GM19025 (cell line): ENCODE measurements around the gene ARHGAP25.
"Not testable (repeated sequence)": the region's sequence is repeated elsewhere in the genome, so short reads cannot be mapped to it uniquely, and the experiment has no call there.

Experiments used
- ATAC-seq: cut with Tn5 transposase; IDR thresholded peaks from one replicate; pipeline ENCODE4 v1.9.1; 2021; ENCODE audit warnings: mild to moderate bottlenecking, low read depth, moderate library complexity; ENCODE audit not compliant: unreplicated experiment

ARHGAP25 gene

DNA sequence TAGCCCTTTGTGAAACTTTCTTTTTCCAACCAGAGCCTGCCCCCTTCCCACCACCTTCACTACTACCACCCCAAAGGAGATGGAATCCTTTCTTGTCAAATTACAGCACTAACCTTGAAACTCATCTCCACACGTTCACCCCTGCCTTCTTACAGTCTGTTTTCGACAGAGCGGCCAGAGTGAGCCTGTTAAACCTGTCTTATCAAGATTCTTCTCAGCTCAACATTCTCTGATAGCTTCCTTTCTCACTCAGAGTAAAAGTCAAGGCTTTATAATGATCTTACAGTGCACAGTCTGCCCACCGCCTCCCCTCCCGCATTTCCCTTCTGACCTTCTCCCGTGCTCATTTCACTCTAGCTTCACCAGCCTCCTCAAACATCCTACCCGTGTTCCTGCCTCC lies 56.0 kb downstream of the ARHGAP25 start:
- ATAC-seq, result no peak

DNA sequence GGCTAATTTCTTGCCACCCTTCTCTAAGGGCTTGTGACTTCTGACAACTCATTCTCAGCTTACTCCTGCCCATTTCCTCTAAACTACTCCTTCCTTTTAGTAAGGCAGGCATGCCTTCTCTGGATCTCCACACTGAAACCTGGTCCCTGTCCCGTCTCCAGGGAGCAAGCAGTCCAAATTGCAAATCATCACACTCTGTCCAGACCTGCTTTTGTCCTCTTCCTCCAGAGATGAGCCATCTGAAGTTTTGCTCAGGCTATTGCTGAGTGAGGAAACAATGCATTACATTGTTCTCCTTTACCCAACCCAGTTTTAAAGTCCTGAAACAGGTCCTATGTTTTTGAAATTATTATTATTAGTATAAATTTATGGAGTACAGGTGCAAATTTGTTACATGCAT lies 57.3 kb downstream of the ARHGAP25 start:
- no peak for ATAC-seq

DNA sequence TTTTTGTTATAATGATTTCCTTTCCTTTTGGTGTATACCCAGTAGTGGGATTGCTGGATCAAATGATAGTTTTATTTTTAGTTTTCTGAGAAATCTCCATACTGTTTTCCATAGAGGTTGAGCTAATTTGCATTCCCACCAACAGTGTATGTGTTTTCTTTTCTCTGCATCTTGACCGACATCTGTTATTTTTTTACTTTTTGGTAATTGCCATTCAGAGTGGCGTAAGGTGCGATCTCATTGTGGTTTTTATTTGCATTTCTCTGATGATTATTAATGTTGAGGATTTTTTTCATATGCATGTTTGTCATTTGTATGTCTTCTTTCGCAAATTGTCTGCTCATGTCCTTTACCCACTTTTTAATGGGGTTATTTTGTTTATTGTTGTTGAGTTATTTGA lies 58.1 kb downstream of the ARHGAP25 start:
- no peak for ATAC-seq

DNA sequence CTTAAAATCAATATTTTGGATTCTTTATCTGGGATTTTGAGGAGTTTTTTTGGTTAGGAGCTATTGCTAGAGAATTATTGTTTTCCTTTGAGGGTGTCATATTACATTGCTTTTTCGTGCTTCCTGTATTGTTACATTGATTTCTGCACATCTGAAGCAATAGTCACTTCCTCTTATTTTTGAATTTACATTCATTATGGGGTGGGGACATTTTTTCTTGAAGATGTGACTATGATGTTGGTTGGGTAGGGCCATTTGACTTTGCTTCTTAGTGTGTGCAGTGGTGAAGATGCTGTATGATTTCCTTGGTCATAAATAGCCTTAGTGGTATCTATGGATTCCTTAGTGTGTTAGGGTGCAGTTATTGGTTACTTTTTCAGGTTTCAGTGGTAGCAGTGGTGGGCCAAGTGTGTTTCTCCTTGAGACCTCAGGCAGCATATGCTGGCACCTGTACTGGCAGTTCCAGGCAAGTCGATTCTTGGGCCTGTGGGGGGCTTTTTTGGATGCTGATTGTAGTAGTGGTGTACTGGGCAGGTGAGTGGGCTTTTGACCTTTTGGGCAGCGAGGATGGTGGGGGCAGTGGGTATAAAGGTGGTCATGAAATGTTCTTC lies 61.8 kb downstream of the ARHGAP25 start:
- no peak for ATAC-seq

DNA sequence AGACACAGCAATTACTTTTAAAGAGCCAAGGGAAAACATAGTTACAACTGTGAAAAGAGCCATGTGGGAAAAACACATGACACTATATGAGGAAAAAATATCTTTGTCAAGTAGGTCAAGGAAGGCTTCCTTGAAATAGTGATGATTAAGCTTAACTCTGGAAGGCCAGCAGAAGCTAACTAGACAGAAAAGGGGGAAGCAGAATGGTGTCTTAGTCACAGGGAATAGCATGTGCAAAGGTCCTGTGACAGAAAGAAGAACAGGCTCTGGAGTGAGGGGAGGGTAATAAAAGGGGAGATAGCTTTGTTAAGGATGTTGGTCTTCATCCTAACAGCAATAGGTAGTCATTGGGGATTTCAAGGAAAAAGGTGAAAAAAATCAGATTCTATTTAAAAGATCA lies 64.0 kb downstream of the ARHGAP25 start:
- no peak for ATAC-seq

DNA sequence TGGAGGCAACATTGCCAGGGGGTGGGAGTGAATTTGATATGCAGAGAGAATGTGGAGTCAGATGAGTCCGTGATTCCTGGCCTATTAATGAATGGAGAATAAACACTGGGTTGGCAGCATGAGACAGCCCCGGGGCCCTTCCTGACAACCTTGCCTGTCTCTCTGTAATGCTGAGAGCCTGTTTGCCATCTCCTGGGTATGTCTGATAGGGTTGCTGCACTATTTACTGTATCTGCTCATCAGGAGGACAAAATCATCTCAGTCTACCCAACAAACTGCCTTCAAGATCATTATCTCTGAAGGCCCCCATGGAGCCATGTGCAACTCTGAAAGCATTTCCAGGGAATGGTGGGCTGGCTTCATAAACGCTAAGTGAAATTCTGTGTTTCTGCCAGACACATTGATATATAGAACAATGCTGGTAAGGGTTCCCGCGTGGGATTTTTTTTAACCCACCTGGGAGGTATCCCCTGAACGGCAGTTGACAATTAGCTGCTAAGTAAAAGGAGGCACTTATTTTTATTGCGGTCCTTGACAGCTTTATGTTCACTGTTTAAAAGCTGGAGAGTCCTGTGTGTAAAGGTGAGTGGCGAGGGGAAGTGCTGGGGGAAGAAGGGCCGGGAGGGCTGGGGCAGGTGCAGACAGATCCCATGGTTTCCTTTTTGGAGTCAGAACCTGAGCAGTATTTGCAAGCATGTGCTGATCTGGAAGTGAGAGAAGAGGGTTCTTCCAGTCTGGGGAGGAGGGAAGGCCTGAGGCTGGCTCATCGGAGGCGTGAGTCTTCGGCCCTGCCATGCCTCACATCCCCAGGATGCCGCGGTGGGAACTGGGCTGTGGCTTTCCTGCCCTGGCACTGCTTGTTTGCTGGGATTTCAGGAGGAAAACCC lies 64.8 kb downstream of the ARHGAP25 start:
- no peak for ATAC-seq

DNA sequence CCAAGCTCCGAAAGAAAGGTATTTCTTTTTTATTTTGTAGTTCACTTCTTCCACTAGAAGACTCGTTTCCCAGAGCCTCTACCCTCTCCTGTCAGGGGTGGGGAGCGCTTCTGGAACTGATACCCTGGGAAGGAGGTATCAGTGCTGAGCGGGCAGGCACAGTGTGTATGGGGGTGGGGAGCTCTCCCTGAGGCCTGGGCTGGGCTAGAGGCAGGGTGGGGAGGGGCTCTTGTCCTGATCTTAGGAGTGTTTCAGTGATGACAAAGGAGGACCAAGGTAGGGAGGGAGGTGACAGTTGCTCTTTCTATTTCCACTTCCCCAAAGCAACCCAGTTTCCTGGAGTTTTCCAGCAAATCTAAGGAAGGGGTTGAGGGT lies 65.4 kb downstream of the ARHGAP25 start:
- ATAC-seq, result no peak

DNA sequence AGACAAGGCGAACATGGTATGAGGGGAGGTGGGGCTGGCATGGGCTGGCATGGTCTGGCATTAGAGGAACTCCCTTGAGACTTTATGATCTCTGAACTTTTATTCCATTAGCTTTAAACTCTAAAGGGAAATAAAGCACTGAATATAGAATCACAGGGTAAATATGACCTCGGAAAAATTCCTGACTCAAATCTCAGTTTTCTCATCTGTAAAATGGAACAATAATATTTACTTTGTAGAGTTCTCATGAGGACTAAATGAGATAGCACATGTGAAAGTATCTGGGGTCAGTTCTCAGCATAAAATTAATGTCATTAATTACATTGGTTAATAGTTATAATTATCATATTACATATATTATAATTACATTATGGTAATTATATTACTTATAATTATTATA lies 65.9 kb downstream of the ARHGAP25 start:
- ATAC-seq, result no peak

DNA sequence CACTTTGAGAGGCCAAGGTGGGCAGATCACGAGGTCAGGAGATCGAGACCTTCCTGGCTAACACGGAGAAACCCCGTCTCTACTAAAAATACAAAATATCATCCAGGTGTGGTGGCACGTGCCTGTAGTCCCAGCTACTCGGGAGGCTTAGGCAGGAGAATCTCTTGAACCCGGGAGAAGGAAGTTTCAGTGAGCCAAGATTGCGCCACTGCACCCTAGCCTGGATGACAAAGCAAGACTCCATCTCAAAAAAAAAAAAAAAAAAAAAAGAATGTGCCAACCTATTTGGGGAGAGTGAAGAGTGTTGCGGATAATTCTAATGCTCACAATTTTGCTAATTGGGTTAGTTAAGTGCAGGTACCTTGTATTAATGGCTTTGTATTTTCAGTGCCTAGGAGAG lies 67.5 kb downstream of the ARHGAP25 start:
- not testable (repeated sequence) for ATAC-seq

DNA sequence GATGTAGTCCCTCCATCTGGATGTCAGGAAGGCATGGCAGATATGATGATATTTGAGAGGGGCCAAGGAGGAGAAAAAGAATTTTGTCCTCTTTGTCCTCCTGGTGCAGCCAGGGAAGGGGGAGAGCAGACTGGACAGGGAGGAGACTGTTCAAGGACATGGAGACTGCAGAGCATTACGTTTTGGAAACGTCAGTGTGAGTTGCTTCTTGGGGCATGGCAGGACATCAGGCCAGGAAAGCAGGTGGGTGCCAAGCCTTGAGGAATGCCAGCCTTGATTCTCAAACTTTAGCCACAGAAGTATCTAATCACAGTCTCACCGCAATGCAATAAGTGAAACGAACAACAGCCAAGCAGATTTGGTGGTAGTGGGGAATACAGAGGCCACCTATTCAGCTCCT lies 70.4 kb downstream of the ARHGAP25 start:
- ATAC-seq, result no peak

DNA sequence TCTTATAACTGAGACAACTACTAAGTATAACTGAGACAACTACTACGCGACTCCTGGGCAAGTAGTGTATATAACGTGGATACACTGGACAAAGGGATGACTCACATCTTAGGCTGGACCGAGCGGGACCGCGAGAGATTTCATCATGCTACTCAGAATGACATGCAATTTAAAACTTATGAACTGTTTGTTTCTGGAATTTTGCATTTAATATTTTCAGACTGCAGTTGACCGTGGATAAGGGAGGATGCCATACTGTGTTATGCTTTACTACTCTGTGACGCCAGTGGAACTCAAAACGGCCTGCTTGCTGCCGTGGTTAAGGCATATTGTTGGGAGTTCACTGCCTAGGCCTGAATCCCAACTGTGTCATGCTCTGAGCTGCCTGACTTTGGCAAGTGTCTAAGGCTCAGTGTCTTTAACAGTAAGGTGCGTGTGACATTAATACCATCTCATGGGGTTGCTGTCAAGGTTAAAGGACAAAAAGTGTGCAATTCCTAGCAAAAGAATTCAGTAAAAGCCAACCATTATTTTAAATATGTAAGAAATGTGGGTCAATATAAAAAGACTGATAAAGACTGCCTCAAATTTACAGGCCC lies 72.0 kb downstream of the ARHGAP25 start:
- no peak for ATAC-seq

DNA sequence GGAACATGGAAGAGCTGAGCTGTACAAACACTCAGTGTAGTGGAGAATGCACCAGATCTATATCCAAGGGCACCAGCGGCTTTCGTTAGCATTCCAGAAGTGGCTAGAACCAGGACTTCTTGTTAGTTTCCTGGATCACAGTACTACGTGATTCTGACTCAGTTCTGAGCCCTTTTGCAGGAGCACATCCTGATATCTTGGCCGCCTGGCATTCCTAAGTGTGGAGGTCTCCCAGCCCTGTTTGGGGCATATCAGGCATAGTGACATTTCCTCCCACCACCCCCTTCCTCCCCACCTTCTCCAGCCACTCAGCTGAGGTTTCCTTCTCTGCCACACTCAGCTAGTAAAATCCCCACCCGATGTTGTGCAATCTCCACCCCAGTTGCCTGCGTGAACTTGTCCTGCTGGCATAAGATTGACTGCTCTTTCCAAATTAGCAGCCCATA lies 73.2 kb downstream of the ARHGAP25 start:
- no peak for ATAC-seq

DNA sequence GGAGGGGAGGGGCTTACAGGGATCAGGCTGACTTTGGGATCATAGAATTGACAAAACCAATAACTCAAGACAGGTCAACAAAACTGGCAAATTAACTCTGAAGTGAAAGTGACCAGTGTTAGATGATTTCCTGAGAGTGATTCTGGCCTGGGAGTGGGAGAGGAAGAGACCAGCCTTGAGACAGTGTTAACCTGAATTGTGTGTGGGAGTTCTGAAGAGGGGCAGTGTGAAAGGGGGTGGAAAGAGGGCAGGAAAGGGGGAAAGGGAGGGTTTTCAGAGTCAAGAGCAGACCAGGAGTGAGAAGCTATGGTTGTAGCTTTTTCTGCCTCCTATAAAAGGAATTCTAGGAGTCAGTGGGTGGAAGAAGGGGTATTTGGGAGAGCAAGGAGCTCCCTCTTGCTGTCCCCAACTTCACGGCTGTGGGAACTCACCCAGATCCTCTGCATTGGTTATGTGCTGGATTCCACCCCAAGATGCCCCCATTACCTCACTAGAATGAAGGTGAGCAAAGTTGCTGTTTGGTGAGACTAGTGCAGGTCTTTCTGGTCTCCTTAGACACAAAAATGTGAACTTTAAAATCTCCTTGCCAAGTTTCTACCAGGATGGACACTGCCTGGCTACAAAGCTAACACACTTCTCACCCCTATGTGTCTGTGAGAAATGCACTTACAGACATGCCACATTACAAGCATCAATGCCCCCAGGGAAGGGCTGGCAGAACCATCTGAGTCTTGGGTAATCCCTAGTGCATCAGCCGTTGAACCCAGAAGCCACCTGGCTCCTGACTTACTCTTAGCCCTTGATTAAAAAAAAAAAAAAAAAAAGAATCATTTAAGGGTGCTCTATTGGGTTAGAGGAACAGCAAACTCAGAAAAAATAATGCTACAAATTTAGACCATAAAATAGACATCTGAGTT lies 75.0 kb downstream of the ARHGAP25 start:
- ATAC-seq, result no peak

DNA sequence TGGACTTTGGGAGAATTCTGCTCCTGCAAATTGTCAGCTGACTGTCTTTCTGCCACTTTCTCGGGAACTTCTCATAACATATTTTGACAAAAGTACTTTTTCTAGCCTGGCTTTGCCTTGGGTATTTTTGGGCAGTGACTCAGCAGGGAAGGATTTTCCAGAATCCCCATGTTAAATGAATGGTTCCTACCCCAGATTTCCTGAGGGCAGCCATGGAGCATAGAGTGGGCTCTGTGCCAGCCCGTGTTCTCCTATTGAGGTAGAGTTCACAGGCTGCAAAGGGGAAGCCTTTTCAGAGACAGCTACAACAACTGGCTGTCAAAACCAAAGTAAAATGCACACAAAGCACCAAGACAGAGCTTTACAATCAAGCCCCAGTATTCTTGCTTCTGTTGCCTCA lies 76.8 kb downstream of the ARHGAP25 start:
- ATAC-seq, result no peak

DNA sequence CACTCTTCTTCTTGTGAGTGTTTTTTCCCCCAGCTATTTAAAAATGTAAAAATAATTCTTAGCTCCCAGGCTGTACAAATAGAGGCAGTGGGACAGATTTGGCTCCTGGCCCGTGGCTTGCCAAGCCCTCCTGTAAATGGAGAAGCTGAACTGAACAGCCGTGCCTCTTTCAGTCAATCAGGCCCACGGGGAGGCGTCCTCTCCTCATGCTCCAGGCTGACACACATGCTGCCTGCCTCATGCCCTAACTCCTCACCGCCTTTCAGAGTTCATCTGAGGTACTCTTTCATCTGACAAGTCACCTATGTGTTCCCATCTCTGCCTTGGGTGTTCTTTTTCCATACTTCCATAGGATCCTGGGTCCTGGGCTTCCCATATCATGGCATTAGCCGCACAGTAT lies 77.6 kb downstream of the ARHGAP25 start:
- ATAC-seq, result no peak

DNA sequence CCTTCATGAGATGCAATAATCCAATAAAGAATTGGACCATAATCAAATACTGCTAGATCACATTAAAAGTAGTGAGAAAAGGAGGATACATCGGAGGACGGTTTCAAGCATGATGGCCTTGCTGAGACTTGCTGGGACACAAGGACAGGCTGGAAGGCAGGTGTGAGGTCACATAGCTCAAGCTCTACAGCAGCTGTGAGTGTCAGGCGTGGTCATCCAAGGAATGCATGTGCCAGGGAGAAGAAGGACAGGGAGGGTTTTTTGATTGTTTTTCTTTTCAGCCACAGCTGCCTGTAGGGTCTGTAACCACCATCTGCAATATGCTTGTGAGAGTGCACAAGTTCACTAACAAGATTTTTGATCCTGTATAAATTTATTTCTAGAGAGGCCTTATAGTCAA lies 79.0 kb downstream of the ARHGAP25 start:
- ATAC-seq, result no peak

DNA sequence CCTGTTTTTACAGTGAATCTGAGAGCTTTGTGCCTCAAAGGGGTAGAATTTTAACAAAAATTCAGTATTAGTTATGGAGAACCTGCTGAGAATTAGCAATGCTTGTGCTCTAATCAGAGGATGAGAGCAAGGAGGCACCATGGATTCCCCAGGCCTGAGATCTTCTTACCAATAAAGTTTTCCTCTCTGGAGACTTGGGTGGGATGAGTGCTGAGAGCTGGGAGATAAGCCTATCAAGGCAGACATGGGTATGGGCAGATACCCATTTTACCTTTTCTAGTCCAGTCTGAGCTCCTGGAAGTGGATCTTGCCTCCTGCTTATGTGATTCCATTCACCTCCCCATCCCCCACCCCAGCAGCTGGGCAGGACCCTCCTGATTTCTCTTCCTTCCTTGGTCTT lies 82.7 kb downstream of the ARHGAP25 start:
- ATAC-seq, result no peak

DNA sequence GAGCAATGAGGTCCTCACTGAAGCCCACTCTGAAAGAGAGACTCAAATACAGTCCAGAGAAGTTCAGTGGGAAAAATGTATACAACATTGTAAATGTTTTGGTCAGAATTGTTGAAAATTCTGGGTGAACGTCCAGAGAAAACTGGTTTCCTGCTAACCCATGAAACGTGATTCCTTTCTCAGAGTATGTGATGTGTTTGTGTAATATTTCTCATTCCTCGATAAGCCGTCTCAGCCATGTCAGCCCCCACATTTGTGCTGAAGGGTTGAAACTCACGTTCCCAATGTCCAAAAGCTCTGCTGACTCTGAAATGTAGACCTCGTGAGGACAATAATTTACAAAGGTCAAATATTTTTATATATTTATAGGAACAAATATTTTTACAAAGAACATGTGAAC lies 84.9 kb downstream of the ARHGAP25 start:
- ATAC-seq, result no peak

DNA sequence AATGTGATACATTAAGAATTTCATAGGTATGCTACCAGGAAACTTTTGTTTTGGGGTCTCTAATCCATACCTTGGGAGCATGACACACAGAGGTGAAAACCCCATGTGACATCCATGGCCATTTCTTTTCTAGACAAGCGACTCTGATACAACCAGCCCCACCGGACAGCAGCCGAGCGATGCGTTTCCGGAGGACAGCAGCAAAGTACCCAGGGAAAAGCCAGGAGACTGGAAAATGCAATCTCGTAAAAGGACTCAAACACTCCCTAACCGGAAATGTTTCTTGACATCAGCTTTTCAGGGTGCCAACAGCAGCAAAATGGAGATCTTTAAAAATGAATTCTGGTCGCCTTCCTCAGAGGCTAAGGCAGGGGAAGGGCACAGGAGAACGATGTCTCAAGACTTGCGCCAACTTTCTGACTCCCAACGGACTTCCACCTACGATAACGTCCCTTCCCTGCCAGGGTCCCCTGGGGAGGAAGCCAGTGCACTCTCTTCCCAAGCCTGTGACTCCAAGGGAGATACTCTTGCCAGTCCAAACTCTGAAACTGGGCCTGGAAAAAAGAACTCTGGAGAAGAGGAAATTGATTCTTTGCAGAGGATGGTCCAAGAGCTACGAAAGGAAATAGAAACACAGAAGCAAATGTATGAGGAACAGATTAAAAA lies 87.7 kb downstream of the ARHGAP25 start:
- no peak for ATAC-seq

DNA sequence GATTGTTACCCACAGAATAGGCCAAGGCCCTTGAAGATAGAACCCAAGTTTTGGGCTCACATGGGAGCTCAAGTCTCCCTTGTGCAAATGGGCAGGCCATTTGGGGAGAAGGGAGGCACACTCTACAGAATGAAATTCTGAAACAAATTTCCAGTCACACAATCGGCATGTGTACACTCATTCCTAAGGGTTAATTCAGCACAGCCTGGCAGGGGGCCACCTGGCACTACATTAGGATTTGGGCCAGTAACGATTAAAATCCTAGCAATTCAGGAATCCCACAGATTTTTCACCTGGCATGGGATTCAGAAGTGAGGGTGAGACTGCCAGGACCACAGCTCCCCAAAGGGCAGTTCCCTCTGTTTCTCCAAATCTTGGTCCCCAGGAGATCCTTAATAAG lies 90.2 kb downstream of the ARHGAP25 start:
- no peak for ATAC-seq
